IMR-90 (cell line): Measurements from ENCODE around the gene CNTRL.

Source experiments
- BHLHE40 ChIP-seq: fragments of 150-350 bp; IDR thresholded peaks from 2 replicates; pipeline ENCODE4 v1.6.1; 2016; ENCODE audit warnings: mild to moderate bottlenecking, low read depth, low read length
- CEBPB ChIP-seq: IDR thresholded peaks from 2 replicates; pipeline ENCODE4 v1.6.1; 2012; ENCODE audit warnings: low read depth, low read length, improper control_type of control experiment
- CTCF ChIP-seq: conservative IDR thresholded peaks from 2 replicates; pipeline ENCODE4 v1.5.1; 2012; ENCODE audit warnings: mild to moderate bottlenecking, low read depth, low read length, improper control_type of control experiment
- FOS ChIP-seq: fragments of 150-350 bp; IDR thresholded peaks from 2 replicates; pipeline ENCODE4 v1.6.1; 2016; ENCODE audit warnings: low read depth, low read length
- MXI1 ChIP-seq: IDR thresholded peaks from 2 replicates; pipeline ENCODE4 v1.6.1; 2012; ENCODE audit warnings: low read depth, mild to moderate bottlenecking, low read length, moderate library complexity, borderline replicate concordance
- POLR2A ChIP-seq: IDR thresholded peaks from 2 replicates; pipeline ENCODE4 v1.6.1; 2012; ENCODE audit warnings: mild to moderate bottlenecking, low read depth, low read length
- RAD21 ChIP-seq: IDR thresholded peaks from 2 replicates; pipeline ENCODE4 v1.6.1; 2012; ENCODE audit warnings: low read length, improper control_type of control experiment
- SMC3 ChIP-seq: fragments of 150-350 bp; IDR thresholded peaks from 2 replicates; pipeline ENCODE4 v1.6.1; 2016; ENCODE audit warnings: low read depth, mild to moderate bottlenecking, antibody characterized with exemption, low read length, moderate library complexity
- TF ChIP-seq, protein P1 (sequence below): fragments of 150-350 bp; IDR thresholded peaks from 2 replicates; pipeline ENCODE4 v1.6.1; 2016; ENCODE audit warnings: low read depth, mild to moderate bottlenecking, low read length, moderate library complexity, borderline replicate concordance

- no peak for TF ChIP-seq CTCF
- no peak for TF ChIP-seq CEBPB
- TF ChIP-seq RAD21, result no peak
- no peak for TF ChIP-seq SMC3
- no peak for TF ChIP-seq BHLHE40
- TF ChIP-seq FOS, result no peak
- TF ChIP-seq MXI1, result no peak
- no peak for TF ChIP-seq POLR2A
- TF ChIP-seq, protein P1, sequence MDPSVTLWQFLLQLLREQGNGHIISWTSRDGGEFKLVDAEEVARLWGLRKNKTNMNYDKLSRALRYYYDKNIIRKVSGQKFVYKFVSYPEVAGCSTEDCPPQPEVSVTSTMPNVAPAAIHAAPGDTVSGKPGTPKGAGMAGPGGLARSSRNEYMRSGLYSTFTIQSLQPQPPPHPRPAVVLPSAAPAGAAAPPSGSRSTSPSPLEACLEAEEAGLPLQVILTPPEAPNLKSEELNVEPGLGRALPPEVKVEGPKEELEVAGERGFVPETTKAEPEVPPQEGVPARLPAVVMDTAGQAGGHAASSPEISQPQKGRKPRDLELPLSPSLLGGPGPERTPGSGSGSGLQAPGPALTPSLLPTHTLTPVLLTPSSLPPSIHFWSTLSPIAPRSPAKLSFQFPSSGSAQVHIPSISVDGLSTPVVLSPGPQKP, result no peak
Observed at GRCh38 chr9:121026768-121027167, 48.0 kb upstream of the CNTRL start.
